WTC11 (cell line): ENCODE measurements around the gene COL12A1.

ENCODE experiments used
- CREM ChIP-seq: sonication (generic); formaldehyde crosslinking; IDR thresholded peaks from 2 replicates; pipeline ENCODE4 v1.8.1; 2022; ENCODE audit warnings: mild to moderate bottlenecking, missing genetic modification reagents, moderate library complexity
- CTCF ChIP-seq: fragments of 200-600 bp; IDR thresholded peaks from 2 replicates; pipeline ENCODE4 v1.8.0; 2022; ENCODE audit warnings: antibody characterized with exemption
- E2F4 ChIP-seq: sonication (generic); formaldehyde crosslinking; IDR thresholded peaks from 2 replicates; pipeline ENCODE4 v1.8.1; 2022; ENCODE audit warnings: low read depth, mild to moderate bottlenecking, moderate library complexity, missing genetic modification reagents, borderline replicate concordance
- ERG ChIP-seq: fragments of 250-450 bp; sonication (Bioruptor Pico); IDR thresholded peaks from 2 replicates; pipeline ENCODE4 v1.8.0; 2021; ENCODE audit warnings: mild to moderate bottlenecking
- FOXJ3 ChIP-seq: sonication (generic); formaldehyde crosslinking; IDR thresholded peaks from 2 replicates; pipeline ENCODE4 v1.9.0; 2021; ENCODE audit warnings: missing genetic modification reagents, mild to moderate bottlenecking, borderline replicate concordance
- IRF1 ChIP-seq: sonication (generic); formaldehyde crosslinking; IDR thresholded peaks from 2 replicates; pipeline ENCODE4 v1.8.0; 2023; ENCODE audit warnings: missing genetic modification reagents
- MAX ChIP-seq: sonication (generic); formaldehyde crosslinking; IDR thresholded peaks from 2 replicates; pipeline ENCODE4 v1.8.0; 2022; ENCODE audit warnings: mild to moderate bottlenecking, missing genetic modification reagents
- TP53 ChIP-seq: sonication (generic); formaldehyde crosslinking; IDR thresholded peaks from 2 replicates; pipeline ENCODE4 v1.8.1; 2023; ENCODE audit warnings: mild to moderate bottlenecking, missing genetic modification reagents
- USF2 ChIP-seq: sonication (generic); formaldehyde crosslinking; IDR thresholded peaks from 2 replicates; pipeline ENCODE4 v1.8.1; 2023; ENCODE audit warnings: mild to moderate bottlenecking, missing genetic modification reagents, moderate library complexity
- ZNF317 ChIP-seq: sonication (generic); formaldehyde crosslinking; IDR thresholded peaks from 2 replicates; pipeline ENCODE4 v1.8.1; 2023; ENCODE audit warnings: low read depth, mild to moderate bottlenecking, moderate library complexity, missing genetic modification reagents, borderline replicate concordance
- ZNF425 ChIP-seq: fragments of 250-450 bp; sonication (Bioruptor Pico); conservative IDR thresholded peaks from 2 replicates; pipeline ENCODE4 v1.9.0; 2021; ENCODE audit warnings: mild to moderate bottlenecking

- TF ChIP-seq ZNF425 (CRISPR knock-in tag) (no peak), TP53 (CRISPR knock-in tag) (no peak), ERG (CRISPR knock-in tag) (no peak), USF2 (CRISPR knock-in tag) (no peak), IRF1 (CRISPR knock-in tag) (no peak), E2F4 (CRISPR knock-in tag) (no peak), CTCF (no peak), CREM (no peak), MAX (CRISPR knock-in tag) (no peak), FOXJ3 (CRISPR knock-in tag) (no peak), ZNF317 (CRISPR knock-in tag) (no peak)
These were observed 97.4 kb downstream of the COL12A1 start for GRCh38 chr6:75108333-75108974.
